Caco-2 (cell line): ENCODE results near the gene CISD3. TPM values are rescaled to one million over a fixed set of nuclear protein-coding genes. Genes with fewer than 3 reads are reported as not detected.

ENCODE experiments used
- BruUV-seq: library from RNA; stranded (reverse); fragments of 400-500 nt; replicated peaks from 2 replicates; lab custom pipeline; 2021; lab: Mats Ljungman, UMichigan
- CTCF ChIA-PET: fragments of 300-600 bp; sonication (Branson Sonifier 250); formaldehyde crosslinking; loops from one replicate; lab custom pipeline; 2022; ENCODE audit warnings: antibody characterized with exemption; lab: Charles Lee
- POLR2A ChIA-PET: fragments of 300-600 bp; sonication (Branson Sonifier 250); formaldehyde crosslinking; loops from one replicate; lab custom pipeline; 2022; ENCODE audit warnings: antibody characterized with exemption; lab: Charles Lee
- DNase-seq, 2 experiments: peaks; one replicate each; pipeline versions ENCODE4 v3.0.0 to v3.0.0-alpha.2; 2020 to 2022
- H3K27me3 ChIP-seq: replicated peaks from 2 replicates; pipeline ENCODE4 v1.6.0; 2011; ENCODE audit warnings: low read length; ENCODE audit not compliant: control insufficient read depth, insufficient read depth
- H3K36me3 ChIP-seq: 2 replicates; pipeline ENCODE4 v1.5.1; 2011; ENCODE audit warnings: low read length; ENCODE audit not compliant: control insufficient read depth, insufficient read depth
- H3K4me1 ChIP-seq: fragments of 250-450 bp; sonication (Bioruptor Pico); 2 replicates; pipeline ENCODE4 v1.5.1; 2020; ENCODE audit warnings: mild to moderate bottlenecking
- H3K4me3 ChIP-seq: 2 replicates; pipeline ENCODE4 v1.5.1; 2011; ENCODE audit warnings: low read depth, mild to moderate bottlenecking, control low read depth, low read length
- H3K9me3 ChIP-seq: fragments of 250-450 bp; sonication (Bioruptor Pico); 2 replicates; pipeline ENCODE4 v1.5.1; 2020; ENCODE audit warnings: mild to moderate bottlenecking, moderate library complexity
- H3K27ac Mint-ChIP-seq: one replicate; pipeline ENCODE4 v1.8.0; 2022; ENCODE audit warnings: mixed read lengths; ENCODE audit not compliant: unreplicated experiment
- H3K27me3 Mint-ChIP-seq: one replicate; pipeline ENCODE4 v1.8.0; 2022; ENCODE audit warnings: mixed read lengths; ENCODE audit not compliant: insufficient read depth, unreplicated experiment
- H3K36me3 Mint-ChIP-seq: one replicate; pipeline ENCODE4 v1.8.0; 2022; ENCODE audit warnings: mild to moderate bottlenecking, mixed read lengths; ENCODE audit not compliant: insufficient read depth, unreplicated experiment
- H3K4me1 Mint-ChIP-seq: one replicate; pipeline ENCODE4 v1.8.0; 2022; ENCODE audit warnings: low read depth, mixed read lengths; ENCODE audit not compliant: unreplicated experiment
- H3K4me3 Mint-ChIP-seq: one replicate; pipeline ENCODE4 v1.8.0; 2022; ENCODE audit warnings: mild to moderate bottlenecking, moderate library complexity, mixed read lengths; ENCODE audit not compliant: unreplicated experiment
- H3K9me3 Mint-ChIP-seq: one replicate; pipeline ENCODE4 v1.8.0; 2022; ENCODE audit warnings: mixed read lengths; ENCODE audit not compliant: unreplicated experiment
- intact Hi-C: fragments of 100-400 bp; cut with micrococcal nuclease; formaldehyde crosslinking; loops from one replicate; pipeline ENCODE4 v1.10.0; 2022; ENCODE audit not compliant: unreplicated experiment
- total RNA-seq: library from RNA; stranded (reverse); gene quantifications from 2 replicates; pipeline ENCODE4 v1.2.3, GENCODE V29; 2022
- TF ChIP-seq, protein P1 (sequence below), 2 experiments: fragments of 200-600 bp in 1 of 2; IDR thresholded peaks; 1 replicate in 1 of 2; 2 replicates in 1 of 2; pipeline versions ENCODE4 v1.5.1 to v1.8.0; 2011 to 2022; ENCODE audit warnings: antibody characterized with exemption in 1 of 2, control low read depth in 1 of 2, inconsistent platforms in 1 of 2, low read depth in 1 of 2, low read length in 1 of 2, mild to moderate bottlenecking in 1 of 2, moderate library complexity in 1 of 2; ENCODE audit not compliant: insufficient read depth in 1 of 2, severe bottlenecking in 1 of 2, unreplicated experiment in 1 of 2

Gene CISD3
- total RNA-seq, 1 experiment from 2014 or later, result 16.6 TPM

- DNase-seq, result peak; percentile 98 to 100
- Mint-ChIP-seq H3K36me3 (peaks cover 67% of the 10 kb centered on the region), H3K27me3 (peaks cover 2% of the 10 kb centered on the region), H3K9me3 (no peaks in the 10 kb centered on the region), H3K27ac (peak within 1 kb of the TSS; percentile 80), H3K4me1 (peaks cover 18% of the 10 kb centered on the region), H3K4me3 (peak within 1 kb of the TSS; percentile 79)
- no peaks in the 10 kb centered on the region for H3K27me3 ChIP-seq
- H3K4me3 ChIP-seq, result peak within 1 kb of the TSS; percentile 90
- ChIA-PET POLR2A (interaction anchor here (0.6 to 1.2 kb wide), 4 partner anchors 53 to 243 kb away, joined by 3 to 7 read pairs (median 4); partner anchors contain the start of gene RPL23), CTCF (interaction anchor here (1.0 to 1.2 kb wide), 2 partner anchors 76 to 194 kb away, joined by 4 read pairs; no protein-coding TSS in a partner anchor)
- H3K36me3 ChIP-seq, result no peaks in the 10 kb centered on the region; the same call in 1 of the 2 replicates
- H3K4me1 ChIP-seq, result peaks cover 13% of the 10 kb centered on the region
- TF ChIP-seq, protein P1, sequence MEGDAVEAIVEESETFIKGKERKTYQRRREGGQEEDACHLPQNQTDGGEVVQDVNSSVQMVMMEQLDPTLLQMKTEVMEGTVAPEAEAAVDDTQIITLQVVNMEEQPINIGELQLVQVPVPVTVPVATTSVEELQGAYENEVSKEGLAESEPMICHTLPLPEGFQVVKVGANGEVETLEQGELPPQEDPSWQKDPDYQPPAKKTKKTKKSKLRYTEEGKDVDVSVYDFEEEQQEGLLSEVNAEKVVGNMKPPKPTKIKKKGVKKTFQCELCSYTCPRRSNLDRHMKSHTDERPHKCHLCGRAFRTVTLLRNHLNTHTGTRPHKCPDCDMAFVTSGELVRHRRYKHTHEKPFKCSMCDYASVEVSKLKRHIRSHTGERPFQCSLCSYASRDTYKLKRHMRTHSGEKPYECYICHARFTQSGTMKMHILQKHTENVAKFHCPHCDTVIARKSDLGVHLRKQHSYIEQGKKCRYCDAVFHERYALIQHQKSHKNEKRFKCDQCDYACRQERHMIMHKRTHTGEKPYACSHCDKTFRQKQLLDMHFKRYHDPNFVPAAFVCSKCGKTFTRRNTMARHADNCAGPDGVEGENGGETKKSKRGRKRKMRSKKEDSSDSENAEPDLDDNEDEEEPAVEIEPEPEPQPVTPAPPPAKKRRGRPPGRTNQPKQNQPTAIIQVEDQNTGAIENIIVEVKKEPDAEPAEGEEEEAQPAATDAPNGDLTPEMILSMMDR (IDR thresholded peaks at IDR 0.05; ENCODE audit: insufficient read depth in 1 of 2, low read depth in 1 of 2, low read length in 1 of 2, severe bottlenecking in 1 of 2, unreplicated experiment in 1 of 2), result no peak
- BruUV-seq, result no TSS peak
- intact Hi-C loops, result loop anchor here (1.0 to 5.0 kb wide), 2 partner anchors 47 to 400 kb away; partner anchors contain the start of genes PIP4K2B and PLXDC1
- H3K9me3 ChIP-seq, result no peaks in the 10 kb centered on the region
Measured at GRCh38 chr17:38752308-38753070, 22.3 kb downstream of the CISD3 start, which contains the start of gene PSMB3. Gene PSMB3 (plus strand): TSS chr17:38752741. CDS start chr17:38752827, 86 bp downstream.

DNA sequence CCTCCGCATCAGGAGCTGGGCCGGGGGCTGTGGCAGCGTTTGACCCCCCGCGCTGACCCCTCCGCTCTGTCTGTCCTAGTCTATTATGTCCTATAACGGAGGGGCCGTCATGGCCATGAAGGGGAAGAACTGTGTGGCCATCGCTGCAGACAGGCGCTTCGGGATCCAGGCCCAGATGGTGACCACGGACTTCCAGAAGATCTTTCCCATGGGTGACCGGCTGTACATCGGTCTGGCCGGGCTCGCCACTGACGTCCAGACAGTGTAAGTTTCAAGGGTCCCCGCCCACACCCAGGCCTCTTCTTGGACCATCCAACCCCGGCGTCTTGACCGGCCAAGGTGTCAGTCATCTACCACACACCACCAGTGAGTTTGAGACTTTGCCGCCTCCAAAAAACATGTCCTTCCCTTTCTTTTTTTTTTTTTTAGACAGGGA is 22.9 kb downstream of the CISD3 start:
- no peaks in the 10 kb centered on the region for H3K9me3 ChIP-seq
- TF ChIP-seq, protein P1 (IDR thresholded peaks at IDR 0.05; ENCODE audit: insufficient read depth in 1 of 2, low read depth in 1 of 2, low read length in 1 of 2, severe bottlenecking in 1 of 2, unreplicated experiment in 1 of 2), result no peak
- BruUV-seq, result TSS peak; percentile 76
- Mint-ChIP-seq H3K27ac (peak overlapping the region; percentile 80), H3K36me3 (peaks cover 68% of the 10 kb centered on the region), H3K9me3 (no peaks in the 10 kb centered on the region), H3K27me3 (peaks cover 2% of the 10 kb centered on the region), H3K4me3 (peak overlapping the region; percentile 79), H3K4me1 (peaks cover 18% of the 10 kb centered on the region)
- H3K4me1 ChIP-seq, result peaks cover 13% of the 10 kb centered on the region
- POLR2A ChIA-PET, result interaction anchor here (1.1 kb wide), 1 partner anchor 54 kb away, joined by 4 read pairs; no protein-coding TSS in a partner anchor
- DNase-seq, result no peak
- H3K4me3 ChIP-seq, result peak overlapping the region; percentile 90
- H3K27me3 ChIP-seq, result no peaks in the 10 kb centered on the region
- H3K36me3 ChIP-seq, result no peaks in the 10 kb centered on the region; the same call in 1 of the 2 replicates
- intact Hi-C loops, result loop anchor here (5.0 kb wide), 1 partner anchor 399 kb away; the partner anchor contains the start of gene PLXDC1
- CTCF ChIA-PET, result no interaction called here

DNA sequence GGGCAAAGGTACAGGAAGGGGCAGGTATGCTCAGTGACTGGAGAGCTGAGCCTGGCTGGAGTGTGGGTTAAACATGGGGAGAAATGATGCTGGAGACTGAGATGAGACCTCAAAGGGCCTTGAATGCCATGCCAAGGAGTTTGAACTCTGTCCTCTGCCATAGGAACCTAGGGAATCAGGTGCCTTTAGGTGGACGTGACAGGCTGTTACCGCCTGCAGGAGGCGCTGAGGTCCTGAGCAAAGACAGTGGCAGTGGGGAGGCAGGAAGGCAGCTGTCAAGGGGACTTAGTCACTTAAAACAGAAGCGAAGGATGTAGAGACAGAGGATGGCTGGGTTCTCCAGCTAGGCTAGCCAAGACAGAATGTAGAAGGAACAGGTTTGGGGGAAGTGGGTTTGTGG is 31.5 kb downstream of the CISD3 start:
- TF ChIP-seq, protein P1 (IDR thresholded peaks at IDR 0.05; ENCODE audit: insufficient read depth in 1 of 2, low read depth in 1 of 2, low read length in 1 of 2, severe bottlenecking in 1 of 2, unreplicated experiment in 1 of 2), result peak in 1 of 2 experiments; percentile 22
- H3K4me1 ChIP-seq, result no peaks in the 10 kb centered on the region
- no peak overlapping the region for H3K27ac Mint-ChIP-seq
- no peak overlapping the region for H3K4me3 ChIP-seq
- no peak overlapping the region for H3K4me3 Mint-ChIP-seq
- no peaks in the 10 kb centered on the region for H3K4me1 Mint-ChIP-seq
- no peaks in the 10 kb centered on the region for H3K9me3 Mint-ChIP-seq
- peaks cover 87% of the 10 kb centered on the region for H3K36me3 Mint-ChIP-seq
- intact Hi-C loops, result no loop called here
- no peaks in the 10 kb centered on the region for H3K9me3 ChIP-seq
- DNase-seq, result peak; percentile 56 to 58
- ChIA-PET POLR2A (interaction anchor here (0.5 kb wide), 1 partner anchor 20 kb away, joined by 3 read pairs; no protein-coding TSS in a partner anchor), CTCF (interaction anchor here (0.7 to 1.4 kb wide), 2 partner anchors 38 to 58 kb away, joined by 3 read pairs; no protein-coding TSS in a partner anchor)
- no peaks in the 10 kb centered on the region for H3K27me3 Mint-ChIP-seq
- no peaks in the 10 kb centered on the region for H3K27me3 ChIP-seq
- BruUV-seq, result no TSS peak
- H3K36me3 ChIP-seq, result peaks cover 8% of the 10 kb centered on the region
